SK-N-MC (cell line): Measurements from ENCODE around the gene PACS1.

Source experiments
- EZH2 ChIP-seq: fragments of 200-600 bp; sonication (generic); IDR thresholded peaks from one replicate; pipeline ENCODE4 v1.6.1; 2017; ENCODE audit warnings: antibody characterized with exemption
- FOXP2 ChIP-seq: optimal IDR thresholded peaks from 2 replicates; pipeline ENCODE3; 2011; ENCODE audit warnings: mild to moderate bottlenecking, moderate library complexity; ENCODE audit not compliant: insufficient read depth; ENCODE audit errors: extremely low read length, control extremely low read depth
- POLR2AphosphoS5 ChIP-seq: IDR thresholded peaks from 2 replicates; pipeline ENCODE4 v1.6.1; 2012; ENCODE audit warnings: mild to moderate bottlenecking, low read depth, low read length, borderline replicate concordance

DNA sequence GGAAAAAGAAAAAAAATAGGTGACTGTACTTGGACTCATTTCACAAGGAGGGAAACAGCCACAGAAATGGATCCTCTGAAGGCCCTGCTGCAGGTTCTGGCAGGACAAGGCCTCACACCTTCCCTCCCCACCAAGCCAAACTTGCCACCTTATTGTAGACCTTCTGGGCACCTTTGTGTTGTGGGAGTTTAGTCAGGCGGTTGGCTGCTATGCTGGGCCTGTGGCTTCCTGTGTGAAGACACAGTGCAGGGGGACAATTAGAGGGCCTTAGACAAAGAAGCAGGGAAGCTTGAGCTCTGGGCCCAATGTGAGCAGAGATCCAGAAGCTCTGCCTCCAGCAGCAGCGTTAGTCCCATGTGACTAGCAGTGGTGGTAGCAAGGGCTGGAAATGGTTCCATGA, 202.5 kb downstream of the PACS1 start:
- TF ChIP-seq EZH2 (no peak), POLR2AphosphoS5 (no peak), FOXP2 (no peak)
